ENCODE data around the gene ISOC1.

The ISOC1 gene

DNA sequence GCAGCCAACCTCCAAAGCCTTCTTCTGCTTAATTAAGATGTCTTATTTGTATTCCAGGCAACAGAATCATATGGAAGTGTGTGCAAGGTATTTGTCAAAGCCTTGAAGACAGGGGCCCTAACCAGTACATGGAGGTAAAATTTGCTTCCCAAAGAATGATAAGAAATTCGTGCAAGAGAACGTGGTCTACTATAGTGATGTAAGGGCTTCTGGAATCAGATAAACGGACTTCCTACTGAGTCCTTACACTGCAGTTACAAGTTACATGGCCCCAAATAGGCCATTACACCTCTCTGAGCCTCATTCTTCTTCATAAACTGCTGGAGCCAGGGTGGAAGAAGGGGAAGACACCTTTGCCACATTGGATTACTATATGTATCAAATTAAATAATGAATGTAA lies 15.9 kb upstream of the ISOC1 start:
- no peak for TF ChIP-seq EZH2 (IDR thresholded peaks at IDR 0.05; ENCODE audit: borderline replicate concordance, low read depth, low read length, severe bottlenecking)
- TF ChIP-seq, protein P1, sequence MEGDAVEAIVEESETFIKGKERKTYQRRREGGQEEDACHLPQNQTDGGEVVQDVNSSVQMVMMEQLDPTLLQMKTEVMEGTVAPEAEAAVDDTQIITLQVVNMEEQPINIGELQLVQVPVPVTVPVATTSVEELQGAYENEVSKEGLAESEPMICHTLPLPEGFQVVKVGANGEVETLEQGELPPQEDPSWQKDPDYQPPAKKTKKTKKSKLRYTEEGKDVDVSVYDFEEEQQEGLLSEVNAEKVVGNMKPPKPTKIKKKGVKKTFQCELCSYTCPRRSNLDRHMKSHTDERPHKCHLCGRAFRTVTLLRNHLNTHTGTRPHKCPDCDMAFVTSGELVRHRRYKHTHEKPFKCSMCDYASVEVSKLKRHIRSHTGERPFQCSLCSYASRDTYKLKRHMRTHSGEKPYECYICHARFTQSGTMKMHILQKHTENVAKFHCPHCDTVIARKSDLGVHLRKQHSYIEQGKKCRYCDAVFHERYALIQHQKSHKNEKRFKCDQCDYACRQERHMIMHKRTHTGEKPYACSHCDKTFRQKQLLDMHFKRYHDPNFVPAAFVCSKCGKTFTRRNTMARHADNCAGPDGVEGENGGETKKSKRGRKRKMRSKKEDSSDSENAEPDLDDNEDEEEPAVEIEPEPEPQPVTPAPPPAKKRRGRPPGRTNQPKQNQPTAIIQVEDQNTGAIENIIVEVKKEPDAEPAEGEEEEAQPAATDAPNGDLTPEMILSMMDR (IDR thresholded peaks at IDR 0.05; ENCODE audit: borderline replicate concordance, extremely low read depth, low read length, poor library complexity, severe bottlenecking): no peak
- no peak overlapping the region for H2AFZ ChIP-seq (ENCODE audit: low read depth, low read length)
- no peaks in the 10 kb centered on the region for H4K20me1 ChIP-seq (ENCODE audit: insufficient read depth, low read length)
- H3K79me2 ChIP-seq (ENCODE audit: insufficient read depth, low read length): no peaks in the 10 kb centered on the region
- no peaks in the 10 kb centered on the region for H3K36me3 ChIP-seq (ENCODE audit: insufficient read depth, low read length)
- no peak overlapping the region for H3K27ac ChIP-seq (ENCODE audit: low read length)
- no peak overlapping the region for H3K4me2 ChIP-seq (ENCODE audit: insufficient read depth, low read length)
- H3K4me1 ChIP-seq (ENCODE audit: insufficient read depth, low read length): no peaks in the 10 kb centered on the region
- H3K9ac ChIP-seq (ENCODE audit: low read depth, low read length): no peak overlapping the region
- no peaks in the 10 kb centered on the region for H3K27me3 ChIP-seq (ENCODE audit: insufficient read depth, low read length, poor library complexity)
- no peaks in the 10 kb centered on the region for H3K9me3 ChIP-seq (ENCODE audit: insufficient read depth, low read length, severe bottlenecking)
- ATAC-seq (ENCODE audit: insufficient read depth, low read depth): no peak
- no peak for DNase-seq
- no peak overlapping the region for H3K4me3 ChIP-seq (ENCODE audit: low read depth in 1 of 2, low read length in 2 of 2)

GRCh38 chr5:129079496-129079895 lies 15.1 kb upstream of the ISOC1 start:
- no peaks in the 10 kb centered on the region for H3K36me3 ChIP-seq (ENCODE audit: insufficient read depth, low read length)
- TF ChIP-seq, protein P1 (IDR thresholded peaks at IDR 0.05; ENCODE audit: borderline replicate concordance, extremely low read depth, low read length, poor library complexity, severe bottlenecking): no peak
- no peak for TF ChIP-seq EZH2 (IDR thresholded peaks at IDR 0.05; ENCODE audit: borderline replicate concordance, low read depth, low read length, severe bottlenecking)
- DNase-seq (no peak), ATAC-seq (ENCODE audit: insufficient read depth, low read depth) (no peak)
- H3K9ac ChIP-seq (ENCODE audit: low read depth, low read length): no peak overlapping the region
- no peaks in the 10 kb centered on the region for H3K4me1 ChIP-seq (ENCODE audit: insufficient read depth, low read length)
- H2AFZ ChIP-seq (ENCODE audit: low read depth, low read length): no peak overlapping the region
- H4K20me1 ChIP-seq (ENCODE audit: insufficient read depth, low read length): no peaks in the 10 kb centered on the region
- H3K4me2 ChIP-seq (ENCODE audit: insufficient read depth, low read length): no peak overlapping the region
- H3K79me2 ChIP-seq (ENCODE audit: insufficient read depth, low read length): no peaks in the 10 kb centered on the region
- no peaks in the 10 kb centered on the region for H3K27me3 ChIP-seq (ENCODE audit: insufficient read depth, low read length, poor library complexity)
- H3K27ac ChIP-seq (ENCODE audit: low read length): no peak overlapping the region
- H3K9me3 ChIP-seq (ENCODE audit: insufficient read depth, low read length, severe bottlenecking): no peaks in the 10 kb centered on the region
- no peak overlapping the region for H3K4me3 ChIP-seq (ENCODE audit: low read depth in 1 of 2, low read length in 2 of 2)

GRCh38 chr5:129080766-129081165 lies 13.8 kb upstream of the ISOC1 start:
- Histone ChIP-seq H3K27ac (ENCODE audit: low read length) (no peak overlapping the region), H3K9ac (ENCODE audit: low read depth, low read length) (no peak overlapping the region), H3K36me3 (ENCODE audit: insufficient read depth, low read length) (no peaks in the 10 kb centered on the region), H3K4me1 (ENCODE audit: insufficient read depth, low read length) (no peaks in the 10 kb centered on the region), H3K9me3 (ENCODE audit: insufficient read depth, low read length, severe bottlenecking) (no peaks in the 10 kb centered on the region), H3K27me3 (ENCODE audit: insufficient read depth, low read length, poor library complexity) (no peaks in the 10 kb centered on the region), H3K4me2 (ENCODE audit: insufficient read depth, low read length) (no peak overlapping the region), H2AFZ (ENCODE audit: low read depth, low read length) (no peak overlapping the region), H4K20me1 (ENCODE audit: insufficient read depth, low read length) (no peaks in the 10 kb centered on the region), H3K79me2 (ENCODE audit: insufficient read depth, low read length) (no peaks in the 10 kb centered on the region), H3K4me3 (ENCODE audit: low read depth in 1 of 2, low read length in 2 of 2) (no peak overlapping the region)
- ATAC-seq (ENCODE audit: insufficient read depth, low read depth): no peak
- DNase-seq: no peak
- no peak for TF ChIP-seq EZH2 (IDR thresholded peaks at IDR 0.05; ENCODE audit: borderline replicate concordance, low read depth, low read length, severe bottlenecking)
- TF ChIP-seq, protein P1 (IDR thresholded peaks at IDR 0.05; ENCODE audit: borderline replicate concordance, extremely low read depth, low read length, poor library complexity, severe bottlenecking): no peak

All from DND-41 (cell line).